ENCODE measurements around the gene LRRFIP1. TPM values are rescaled to one million over a fixed set of nuclear protein-coding genes. Genes with fewer than 3 reads are reported as not detected.

LRRFIP1 gene
- total RNA-seq, 1 donor from 2014 or later: 134 TPM

DNA sequence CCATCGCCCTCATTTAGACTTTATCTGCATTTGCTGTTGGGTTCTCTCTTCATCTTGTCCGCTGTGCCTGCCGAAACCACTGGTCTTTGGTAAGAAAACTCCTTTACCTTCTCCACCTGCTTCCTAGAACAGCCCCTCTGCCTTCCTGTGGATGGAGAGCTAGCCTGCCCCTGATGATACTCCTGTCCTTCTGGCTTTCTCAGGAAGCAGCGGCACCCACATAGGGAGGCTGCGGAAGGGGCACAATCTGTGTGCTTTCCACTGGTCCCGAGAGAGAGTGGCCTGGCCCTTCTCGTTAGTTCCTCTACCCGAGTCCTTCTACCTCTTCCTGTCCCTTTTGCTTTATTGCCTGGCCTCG is 90.9 kb downstream of the LRRFIP1 start:
- no peak for ATAC-seq (ENCODE audit: low read depth)
- Mint-ChIP-seq H3K36me3 (ENCODE audit: low read depth) (peaks cover 56% of the 10 kb centered on the region), H3K9me3 (no peaks in the 10 kb centered on the region), H3K27ac (peak overlapping the region; percentile 64), H3K4me1 (peaks cover 36% of the 10 kb centered on the region), H3K27me3 (no peaks in the 10 kb centered on the region), H3K4me3 (no peak overlapping the region)
- intact Hi-C loops (cut with micrococcal nuclease): no loop called here
- ChIA-PET POLR2A (no interaction called here), CTCF (no interaction called here)
- no peak for DNase-seq
- no peak for TF ChIP-seq CTCF (IDR thresholded peaks at IDR 0.05)

DNA sequence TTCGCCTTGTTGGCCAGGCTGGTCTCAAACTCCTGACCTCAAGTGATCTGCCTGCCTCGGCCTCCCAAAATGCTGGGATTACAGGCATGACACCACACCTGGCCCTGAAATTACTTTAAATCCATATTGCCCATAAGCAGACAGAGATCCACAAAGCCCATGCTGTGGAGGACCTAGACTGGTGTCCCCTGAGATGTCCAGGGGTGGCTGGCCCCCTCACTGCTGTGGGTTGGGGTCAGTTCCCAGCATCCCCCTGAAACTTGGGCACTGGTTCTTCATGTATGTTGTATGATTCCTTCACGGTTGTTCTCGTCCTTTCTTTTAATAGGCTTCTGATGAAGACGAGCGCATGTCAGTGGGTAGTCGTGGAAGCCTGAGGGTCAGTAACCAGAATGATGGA is 93.1 kb downstream of the LRRFIP1 start:
- no peak overlapping the region for H3K27ac Mint-ChIP-seq
- no peak for ATAC-seq (ENCODE audit: low read depth)
- POLR2A ChIA-PET: no interaction called here

GRCh38 chr2:237720957-237721356 is 93.6 kb downstream of the LRRFIP1 start:
- CTCF ChIA-PET: interaction anchor here (3.2 kb wide), 1 partner anchor 24 kb away, joined by 14 read pairs; no protein-coding TSS in a partner anchor
- no peak for ATAC-seq (ENCODE audit: low read depth)
- Mint-ChIP-seq H3K4me1 (peaks cover 29% of the 10 kb centered on the region), H3K9me3 (no peaks in the 10 kb centered on the region), H3K36me3 (ENCODE audit: low read depth) (peaks cover 66% of the 10 kb centered on the region), H3K4me3 (no peak overlapping the region), H3K27me3 (no peaks in the 10 kb centered on the region), H3K27ac (no peak overlapping the region)
- POLR2A ChIA-PET: no interaction called here
- intact Hi-C loops (cut with micrococcal nuclease): no loop called here
- DNase-seq: no peak
- TF ChIP-seq CTCF (IDR thresholded peaks at IDR 0.05): no peak

More for the DNA sequence above, 93.1 kb downstream of the LRRFIP1 start:
- CTCF ChIA-PET: no interaction called here
- Mint-ChIP-seq H3K4me1 (peaks cover 33% of the 10 kb centered on the region), H3K27me3 (no peaks in the 10 kb centered on the region), H3K36me3 (ENCODE audit: low read depth) (peaks cover 65% of the 10 kb centered on the region), H3K9me3 (no peaks in the 10 kb centered on the region), H3K4me3 (no peak overlapping the region)
- intact Hi-C loops (cut with micrococcal nuclease): no loop called here
- no peak for TF ChIP-seq CTCF (IDR thresholded peaks at IDR 0.05)
- no peak for DNase-seq

DNA sequence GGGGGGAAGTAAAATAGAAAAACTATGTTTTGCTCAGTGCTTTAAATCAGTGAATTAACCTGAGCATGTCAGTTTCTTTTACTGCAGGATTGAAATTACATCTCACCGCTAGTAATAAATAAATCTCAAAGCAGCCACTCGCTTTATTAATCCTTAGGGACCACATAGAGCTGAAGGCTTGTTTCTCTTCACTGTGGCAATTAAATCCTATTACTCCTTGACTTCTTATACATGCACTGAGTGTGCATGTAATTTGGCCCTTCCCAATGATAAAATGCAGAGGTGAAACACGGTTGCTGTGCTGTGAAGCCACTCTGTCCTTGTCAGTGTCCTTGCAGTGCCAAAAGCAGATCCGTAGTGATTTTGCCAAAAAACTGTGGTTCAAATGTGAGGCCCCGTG is 94.1 kb downstream of the LRRFIP1 start:
- TF ChIP-seq CTCF (IDR thresholded peaks at IDR 0.05): no peak
- intact Hi-C loops (cut with micrococcal nuclease): no loop called here
- peaks cover 69% of the 10 kb centered on the region for H3K36me3 Mint-ChIP-seq (ENCODE audit: low read depth)
- H3K9me3 Mint-ChIP-seq: no peaks in the 10 kb centered on the region
- DNase-seq: no peak
- H3K4me1 Mint-ChIP-seq: peaks cover 32% of the 10 kb centered on the region
- peak overlapping the region; percentile 43 for H3K27ac Mint-ChIP-seq
- ChIA-PET CTCF (interaction anchor here (3.2 kb wide), 1 partner anchor 24 kb away, joined by 14 read pairs; no protein-coding TSS in a partner anchor), POLR2A (no interaction called here)
- H3K4me3 Mint-ChIP-seq: no peak overlapping the region
- H3K27me3 Mint-ChIP-seq: no peaks in the 10 kb centered on the region
- no peak for ATAC-seq (ENCODE audit: low read depth)

DNA sequence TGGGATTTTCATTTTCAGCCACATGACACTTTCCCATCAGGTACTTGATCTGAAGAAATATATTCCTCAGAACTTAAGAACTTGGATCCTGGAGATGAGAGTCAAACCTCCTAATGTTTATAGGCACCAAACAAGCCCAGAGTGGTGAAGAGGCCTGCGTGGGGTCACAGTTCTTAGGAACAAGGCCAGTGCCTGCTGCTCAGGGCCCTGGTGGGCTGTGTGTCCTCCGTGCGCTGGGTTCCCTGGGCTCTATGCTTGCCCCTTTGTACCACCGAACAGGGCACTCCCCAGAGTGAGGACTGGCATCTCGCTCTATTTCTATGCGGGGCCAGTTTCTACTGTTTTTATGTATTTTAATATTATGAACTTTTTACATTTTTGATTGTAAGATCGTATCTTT is 95.2 kb downstream of the LRRFIP1 start:
- intact Hi-C loops (cut with micrococcal nuclease): no loop called here
- no peaks in the 10 kb centered on the region for H3K27me3 Mint-ChIP-seq
- ChIA-PET CTCF (interaction anchor here (1.5 to 3.2 kb wide), 2 partner anchors 22 to 49 kb away, joined by 7 to 14 read pairs; no protein-coding TSS in a partner anchor), POLR2A (no interaction called here)
- TF ChIP-seq CTCF (IDR thresholded peaks at IDR 0.05): no peak
- H3K9me3 Mint-ChIP-seq: no peaks in the 10 kb centered on the region
- peaks cover 41% of the 10 kb centered on the region for H3K4me1 Mint-ChIP-seq
- DNase-seq (no peak), ATAC-seq (ENCODE audit: low read depth) (no peak)
- H3K4me3 Mint-ChIP-seq: no peak overlapping the region
- peak overlapping the region; percentile 31 for H3K27ac Mint-ChIP-seq
- H3K36me3 Mint-ChIP-seq (ENCODE audit: low read depth): peaks cover 66% of the 10 kb centered on the region

All from activated B cell treated with CpG ODN at 0.5 μM for 24 hours (primary cell).